GM12878 (cell line): Measurements from ENCODE around the gene CLASP2. TPM values are rescaled to one million over a fixed set of nuclear protein-coding genes. Genes with fewer than 3 reads are reported as not detected.

Source experiments
- ATAC-seq: fragments of 200-7000 bp; cut with Tn5 transposase; 3 replicates; pipeline ENCODE4 v1.9.1; 2020; ENCODE audit warnings: mild to moderate bottlenecking, moderate library complexity
- BruUV-seq: library from RNA; stranded (reverse); fragments of 400-500 nt; replicated peaks from 2 replicates; lab custom pipeline; 2021; lab: Mats Ljungman, UMichigan
- CTCF ChIA-PET: fragments of 300-600 bp; sonication (Branson Sonifier 250); formaldehyde crosslinking; extraction: SDS; loops from one replicate; lab custom pipeline; 2021; ENCODE audit warnings: inconsistent platforms; lab: Yijun Ruan, JAX
- POLR2A ChIA-PET: fragments of 350-600 bp; formaldehyde crosslinking; extraction: SDS; loops from one replicate; lab custom pipeline; 2021; ENCODE audit warnings: inconsistent platforms; lab: Charles Lee
- RAD21 ChIA-PET: fragments of 300-600 bp; sonication (Branson Sonifier 250); formaldehyde crosslinking; loops from one replicate; lab custom pipeline; 2023; ENCODE audit warnings: antibody characterized with exemption; ENCODE audit not compliant: unreplicated experiment; lab: Charles Lee
- SMC1A ChIA-PET: fragments of 300-600 bp; sonication (Branson Sonifier 250); formaldehyde crosslinking; loops from one replicate; lab custom pipeline; 2023; ENCODE audit not compliant: unreplicated experiment, uncharacterized antibody; lab: Charles Lee
- DNase-seq: peaks from one replicate; pipeline ENCODE4 v3.0.0-alpha.2; 2011; ENCODE audit warnings: low read depth, low spot score
- FAIRE-seq: peaks from 3 replicates; lab custom pipeline; 2011; peaks lifted over from hg19 to GRCh38; lab: Jason Lieb, UNC
- H2AFZ ChIP-seq: 2 replicates; pipeline ENCODE4 v1.6.0; 2011; ENCODE audit warnings: low read depth, low read length, control low read depth; ENCODE audit not compliant: control insufficient read depth
- H3K27ac ChIP-seq: 2 replicates; pipeline ENCODE4 v1.5.1; 2011; ENCODE audit warnings: control low read depth; ENCODE audit not compliant: control insufficient read depth, insufficient read depth
- H3K27me3 ChIP-seq, 2 experiments: replicated peaks in 1 of 2; 2 replicates each; pipeline versions ENCODE4 v1.6.0 to v1.6.1; 2011; ENCODE audit warnings: low read length in 1 of 2; ENCODE audit not compliant: control insufficient read depth in 2 of 2, insufficient read depth in 2 of 2
- H3K36me3 ChIP-seq, 2 experiments: 2 replicates each; pipeline ENCODE4 v1.5.1; 2011; ENCODE audit warnings: low read length in 1 of 2; ENCODE audit not compliant: control insufficient read depth in 2 of 2, insufficient read depth in 2 of 2
- H3K4me1 ChIP-seq: 2 replicates; pipeline ENCODE4 v1.6.1; 2011; ENCODE audit warnings: mild to moderate bottlenecking, low read length, moderate library complexity, mixed read lengths; ENCODE audit not compliant: control insufficient read depth, insufficient read depth
- H3K4me2 ChIP-seq: 2 replicates; pipeline ENCODE4 v1.6.0; 2011; ENCODE audit warnings: control low read depth; ENCODE audit not compliant: control insufficient read depth, insufficient read depth
- H3K4me3 ChIP-seq: fragments of 200-600 bp; sonication (generic); 2 replicates; pipeline ENCODE4 v1.5.1; 2016
- H3K79me2 ChIP-seq: 2 replicates; pipeline ENCODE4 v1.6.0; 2011; ENCODE audit warnings: low read length; ENCODE audit not compliant: control insufficient read depth, insufficient read depth
- H3K9ac ChIP-seq: 2 replicates; pipeline ENCODE4 v1.8.0; 2011; ENCODE audit warnings: low read length, control low read depth, mixed read lengths; ENCODE audit not compliant: control insufficient read depth, insufficient read depth
- H3K9me3 ChIP-seq: replicated peaks from 3 replicates; pipeline ENCODE4 v1.5.1; 2011; ENCODE audit warnings: mild to moderate bottlenecking, low read length; ENCODE audit not compliant: control insufficient read depth, insufficient read depth
- H4K20me1 ChIP-seq: 2 replicates; pipeline ENCODE4 v1.6.0; 2011; ENCODE audit not compliant: control insufficient read depth, insufficient read depth
- BMI1 ChIP-seq: fragments of 450-650 bp; IDR thresholded peaks from 2 replicates; pipeline ENCODE4 v1.6.1; 2016; ENCODE audit warnings: mild to moderate bottlenecking, moderate library complexity, borderline replicate concordance
- EED ChIP-seq: sonication (generic); IDR thresholded peaks from 2 replicates; pipeline ENCODE4 v1.6.1; 2016; ENCODE audit warnings: antibody characterized with exemption, low read depth
- IRF5 ChIP-seq: fragments of 450-650 bp; IDR thresholded peaks from 2 replicates; pipeline ENCODE4 v1.6.1; 2017; ENCODE audit warnings: borderline replicate concordance
- MLLT1 ChIP-seq: fragments of 450-650 bp; IDR thresholded peaks from 2 replicates; pipeline ENCODE4 v1.6.1; 2016; ENCODE audit warnings: mild to moderate bottlenecking
- NBN ChIP-seq: fragments of 450-650 bp; IDR thresholded peaks from 2 replicates; pipeline ENCODE4 v1.6.1; 2016
- NRF1 ChIP-seq: conservative IDR thresholded peaks from 2 replicates; pipeline ENCODE4 v1.6.1; 2011; ENCODE audit warnings: mild to moderate bottlenecking, low read depth, low read length, improper control_type of control experiment
- RUNX3 ChIP-seq: IDR thresholded peaks from 2 replicates; pipeline ENCODE4 v1.6.1; 2012; ENCODE audit warnings: low read length, inconsistent platforms
- SIN3A ChIP-seq: IDR thresholded peaks from 2 replicates; pipeline ENCODE4 v1.6.1; 2012; ENCODE audit warnings: low read depth, low read length, improper control_type of control experiment
- STAT1 ChIP-seq: fragments of 450-650 bp; conservative IDR thresholded peaks from 2 replicates; pipeline ENCODE4 v1.6.1; 2014; ENCODE audit warnings: antibody characterized with exemption, mild to moderate bottlenecking
- whole genome bisulfite sequencing: methylation state at CpG from one replicate; pipeline ENCODE4 v1.1.6; 2016; ENCODE audit warnings: low lambda C conversion rate; ENCODE audit not compliant: insufficient replicate concordance, insufficient coverage; ENCODE audit errors: missing lambda C conversion rate; 5-methylcytosine and 5-hydroxymethylcytosine counted together
- in situ Hi-C: fragments of 300-500 bp; cut with MboI; formaldehyde crosslinking; loops from 9 replicates; pipeline ENCODE4 v1.14.3; 2018; ENCODE audit warnings: mixed read lengths
- intact Hi-C: fragments of 100-400 bp; cut with micrococcal nuclease; formaldehyde crosslinking; loops from one replicate; pipeline ENCODE4 v1.14.2; 2022; ENCODE audit not compliant: unreplicated experiment
- polyA plus RNA-seq, 11 experiments: library from polyadenylated mRNA; depleted of rRNA in 4 of 11; unstranded in 6 of 11; stranded (reverse) in 5 of 11; fragments of >200 nt; fragmentation: Nextera tagmentation in 4 of 11; fragmentation: Illumina TruSeq in 1 of 11; extraction: Ambion mirVana in 4 of 11; extraction: Trizol in 1 of 11; gene quantifications; 1 replicate in 1 of 11; 2 replicates in 10 of 11; pipeline versions ENCODE4 v1.2.1 to v1.2.3, GENCODE V29; 2011 to 2016; ENCODE audit warnings: inconsistent platforms in 2 of 11, missing spikeins in 2 of 11, low read depth in 1 of 11
- total RNA-seq, 4 experiments: library from RNA; depleted of rRNA in 3 of 4; stranded (reverse); fragments of >200 nt in 3 of 4; fragmentation: Illumina TruSeq in 1 of 4; extraction: Trizol in 1 of 4; gene quantifications; 2 replicates each; pipeline versions ENCODE4 v1.2.1 to v1.2.3, GENCODE V29; 2013 to 2021
- TF ChIP-seq, protein P1 (sequence below): fragments of 450-650 bp; IDR thresholded peaks from 2 replicates; pipeline ENCODE4 v1.6.1; 2016; ENCODE audit warnings: mild to moderate bottlenecking, moderate library complexity, borderline replicate concordance
- TF ChIP-seq, protein P2 (sequence below): fragments of 450-650 bp; IDR thresholded peaks from 2 replicates; pipeline ENCODE4 v1.6.1; 2017; ENCODE audit warnings: mild to moderate bottlenecking, low read depth, inconsistent platforms; ENCODE audit not compliant: poor library complexity, severe bottlenecking
- TF ChIP-seq, protein P3 (sequence below): IDR thresholded peaks from 2 replicates; pipeline ENCODE4 v1.6.1; 2011; ENCODE audit warnings: low read depth, mild to moderate bottlenecking, low read length, moderate library complexity, borderline replicate concordance; ENCODE audit errors: extremely low read depth

The CLASP2 gene
- total and polyA plus RNA-seq, 10 of the 15 experiments (the other 5 are each of a cell fraction or from before 2014, with no cell fraction given): 4.0 to 38.3 (median 26.8) TPM

DNA sequence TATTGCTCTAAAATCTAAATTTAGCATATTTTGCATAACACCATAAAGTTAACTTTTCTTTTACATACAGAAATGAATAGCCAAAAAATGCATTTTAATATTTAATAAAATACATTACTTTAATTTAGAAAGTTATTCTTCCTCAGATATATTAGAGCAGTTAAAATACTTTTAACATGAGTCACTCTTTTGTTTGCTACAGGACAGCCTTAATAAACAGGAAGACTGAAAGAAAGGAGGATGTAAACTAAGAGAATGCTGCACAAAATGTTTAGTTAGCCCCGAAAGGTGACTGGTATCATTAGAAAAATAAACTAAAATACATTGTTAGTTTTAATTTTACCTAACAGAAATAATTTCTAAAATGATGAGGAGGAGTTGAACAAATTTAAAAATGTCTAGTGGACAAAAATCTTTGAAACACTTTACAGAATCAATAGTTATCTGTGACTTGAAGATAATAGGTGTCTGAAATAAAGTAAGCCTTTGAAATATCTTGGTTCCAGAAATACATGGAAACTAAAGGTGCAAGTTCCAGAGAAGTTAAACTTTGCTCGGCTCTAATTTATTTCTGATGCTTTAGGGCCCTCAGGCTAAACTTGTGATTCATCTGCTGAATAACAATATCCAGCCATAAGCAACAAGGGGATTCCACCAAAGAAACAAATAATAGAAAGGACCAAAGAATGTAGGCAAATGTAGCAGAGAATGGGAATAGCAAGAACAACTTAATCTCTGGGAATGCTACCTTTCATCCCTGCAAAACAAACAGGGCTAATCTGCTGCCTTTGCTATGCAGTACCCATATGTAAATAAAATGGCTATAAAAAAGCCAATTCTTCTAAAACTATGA is 139.5 kb downstream of the CLASP2 start (continued):
- no peak for TF ChIP-seq MLLT1
- TF ChIP-seq, protein P1, sequence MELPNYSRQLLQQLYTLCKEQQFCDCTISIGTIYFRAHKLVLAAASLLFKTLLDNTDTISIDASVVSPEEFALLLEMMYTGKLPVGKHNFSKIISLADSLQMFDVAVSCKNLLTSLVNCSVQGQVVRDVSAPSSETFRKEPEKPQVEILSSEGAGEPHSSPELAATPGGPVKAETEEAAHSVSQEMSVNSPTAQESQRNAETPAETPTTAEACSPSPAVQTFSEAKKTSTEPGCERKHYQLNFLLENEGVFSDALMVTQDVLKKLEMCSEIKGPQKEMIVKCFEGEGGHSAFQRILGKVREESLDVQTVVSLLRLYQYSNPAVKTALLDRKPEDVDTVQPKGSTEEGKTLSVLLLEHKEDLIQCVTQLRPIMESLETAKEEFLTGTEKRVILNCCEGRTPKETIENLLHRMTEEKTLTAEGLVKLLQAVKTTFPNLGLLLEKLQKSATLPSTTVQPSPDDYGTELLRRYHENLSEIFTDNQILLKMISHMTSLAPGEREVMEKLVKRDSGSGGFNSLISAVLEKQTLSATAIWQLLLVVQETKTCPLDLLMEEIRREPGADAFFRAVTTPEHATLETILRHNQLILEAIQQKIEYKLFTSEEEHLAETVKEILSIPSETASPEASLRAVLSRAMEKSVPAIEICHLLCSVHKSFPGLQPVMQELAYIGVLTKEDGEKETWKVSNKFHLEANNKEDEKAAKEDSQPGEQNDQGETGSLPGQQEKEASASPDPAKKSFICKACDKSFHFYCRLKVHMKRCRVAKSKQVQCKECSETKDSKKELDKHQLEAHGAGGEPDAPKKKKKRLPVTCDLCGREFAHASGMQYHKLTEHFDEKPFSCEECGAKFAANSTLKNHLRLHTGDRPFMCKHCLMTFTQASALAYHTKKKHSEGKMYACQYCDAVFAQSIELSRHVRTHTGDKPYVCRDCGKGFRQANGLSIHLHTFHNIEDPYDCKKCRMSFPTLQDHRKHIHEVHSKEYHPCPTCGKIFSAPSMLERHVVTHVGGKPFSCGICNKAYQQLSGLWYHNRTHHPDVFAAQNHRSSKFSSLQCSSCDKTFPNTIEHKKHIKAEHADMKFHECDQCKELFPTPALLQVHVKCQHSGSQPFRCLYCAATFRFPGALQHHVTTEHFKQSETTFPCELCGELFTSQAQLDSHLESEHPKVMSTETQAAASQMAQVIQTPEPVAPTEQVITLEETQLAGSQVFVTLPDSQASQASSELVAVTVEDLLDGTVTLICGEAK: no peak

- Histone ChIP-seq H3K9me3 (no peaks in the 10 kb centered on the region), H3K4me3 (no peak overlapping the region), H3K9ac (no peak overlapping the region), H3K27me3 (no peaks in the 10 kb centered on the region), H3K27ac (no peak overlapping the region), H3K36me3 (peaks cover 0 to 15% of the 10 kb centered on the region in 2 experiments; a peak in 1 of 4 replicates), H3K4me1 (peaks cover 3% of the 10 kb centered on the region; the same call in 1 of the 2 replicates), H3K79me2 (no peaks in the 10 kb centered on the region), H3K4me2 (no peak overlapping the region), H2AFZ (no peak overlapping the region), H4K20me1 (no peaks in the 10 kb centered on the region)
- in situ Hi-C loops: no loop called here
- POLR2A ChIA-PET: no interaction called here
- DNase-seq (no peak), FAIRE-seq (no peak), ATAC-seq (no peak)
- intact Hi-C loops: no loop called here
- RAD21 ChIA-PET: no interaction called here
- CTCF ChIA-PET: no interaction called here
- 100% methylated on average over 1 of the region's 1 CpG for WGBS
- SMC1A ChIA-PET: no interaction called here
- no TSS peak for BruUV-seq
- TF ChIP-seq BMI1 (no peak), EED (no peak), SIN3A (no peak), NRF1 (no peak), STAT1 (no peak), IRF5 (no peak), RUNX3 (no peak), NBN (no peak)
- TF ChIP-seq, protein P2, sequence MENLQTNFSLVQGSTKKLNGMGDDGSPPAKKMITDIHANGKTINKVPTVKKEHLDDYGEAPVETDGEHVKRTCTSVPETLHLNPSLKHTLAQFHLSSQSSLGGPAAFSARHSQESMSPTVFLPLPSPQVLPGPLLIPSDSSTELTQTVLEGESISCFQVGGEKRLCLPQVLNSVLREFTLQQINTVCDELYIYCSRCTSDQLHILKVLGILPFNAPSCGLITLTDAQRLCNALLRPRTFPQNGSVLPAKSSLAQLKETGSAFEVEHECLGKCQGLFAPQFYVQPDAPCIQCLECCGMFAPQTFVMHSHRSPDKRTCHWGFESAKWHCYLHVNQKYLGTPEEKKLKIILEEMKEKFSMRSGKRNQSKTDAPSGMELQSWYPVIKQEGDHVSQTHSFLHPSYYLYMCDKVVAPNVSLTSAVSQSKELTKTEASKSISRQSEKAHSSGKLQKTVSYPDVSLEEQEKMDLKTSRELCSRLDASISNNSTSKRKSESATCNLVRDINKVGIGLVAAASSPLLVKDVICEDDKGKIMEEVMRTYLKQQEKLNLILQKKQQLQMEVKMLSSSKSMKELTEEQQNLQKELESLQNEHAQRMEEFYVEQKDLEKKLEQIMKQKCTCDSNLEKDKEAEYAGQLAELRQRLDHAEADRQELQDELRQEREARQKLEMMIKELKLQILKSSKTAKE: no peak
- TF ChIP-seq, protein P3, sequence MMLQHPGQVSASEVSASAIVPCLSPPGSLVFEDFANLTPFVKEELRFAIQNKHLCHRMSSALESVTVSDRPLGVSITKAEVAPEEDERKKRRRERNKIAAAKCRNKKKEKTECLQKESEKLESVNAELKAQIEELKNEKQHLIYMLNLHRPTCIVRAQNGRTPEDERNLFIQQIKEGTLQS: no peak
Measured at GRCh38 chr3:33577588-33577987, 140.5 kb downstream of the CLASP2 start.
